Measurements from ENCODE around the gene THAP7. TPM values are rescaled to one million over a fixed set of nuclear protein-coding genes. Genes with fewer than 3 reads are reported as not detected.

Gene THAP7
- total and polyA plus RNA-seq, 2 experiments from 2014 or later = 21.8 to 25.9 TPM

GRCh38 chr22:20985720-20986119 is 16.2 kb downstream of the THAP7 start:
- H3K4me1 Mint-ChIP-seq = peaks cover 7% of the 10 kb centered on the region
- Histone ChIP-seq H3K4me3 (no peak overlapping the region), H3K4me1 (ENCODE audit: insufficient read depth) (peaks cover 6% of the 10 kb centered on the region; the same call in 1 of the 2 replicates)

More at GRCh38 chr22:20985720-20986119, 16.2 kb downstream of the THAP7 start:
- no peaks in the 10 kb centered on the region for H3K79me2 ChIP-seq (replicated peaks; ENCODE audit: insufficient read depth)
- no peaks in the 10 kb centered on the region for H3K9me2 ChIP-seq (ENCODE audit: insufficient read depth)
- peaks cover 6% of the 10 kb centered on the region; the same call in 1 of the 3 replicates for H3K36me3 Mint-ChIP-seq (ENCODE audit: low read depth)
- no peak overlapping the region for H3K27ac ChIP-seq (ENCODE audit: low read depth)
- no peak overlapping the region for H3K4me3 Mint-ChIP-seq
- no peaks in the 10 kb centered on the region for H3K9me3 Mint-ChIP-seq
- H3K4me2 ChIP-seq = no peak overlapping the region
- no peak for ATAC-seq
- H3K27me3 ChIP-seq (ENCODE audit: insufficient read depth) = no peaks in the 10 kb centered on the region
- DNase-seq (ENCODE audit: low spot score) = no peak
- no peak overlapping the region for H2AFZ ChIP-seq
- no peaks in the 10 kb centered on the region for H3K36me3 ChIP-seq (ENCODE audit: insufficient read depth)
- H3F3A ChIP-seq (replicated peaks; ENCODE audit: low read depth) = no peaks in the 10 kb centered on the region
- peaks cover 11% of the 10 kb centered on the region for H3K27me3 Mint-ChIP-seq (ENCODE audit: insufficient read depth, low read depth, poor library complexity)
- TF ChIP-seq, protein P1, sequence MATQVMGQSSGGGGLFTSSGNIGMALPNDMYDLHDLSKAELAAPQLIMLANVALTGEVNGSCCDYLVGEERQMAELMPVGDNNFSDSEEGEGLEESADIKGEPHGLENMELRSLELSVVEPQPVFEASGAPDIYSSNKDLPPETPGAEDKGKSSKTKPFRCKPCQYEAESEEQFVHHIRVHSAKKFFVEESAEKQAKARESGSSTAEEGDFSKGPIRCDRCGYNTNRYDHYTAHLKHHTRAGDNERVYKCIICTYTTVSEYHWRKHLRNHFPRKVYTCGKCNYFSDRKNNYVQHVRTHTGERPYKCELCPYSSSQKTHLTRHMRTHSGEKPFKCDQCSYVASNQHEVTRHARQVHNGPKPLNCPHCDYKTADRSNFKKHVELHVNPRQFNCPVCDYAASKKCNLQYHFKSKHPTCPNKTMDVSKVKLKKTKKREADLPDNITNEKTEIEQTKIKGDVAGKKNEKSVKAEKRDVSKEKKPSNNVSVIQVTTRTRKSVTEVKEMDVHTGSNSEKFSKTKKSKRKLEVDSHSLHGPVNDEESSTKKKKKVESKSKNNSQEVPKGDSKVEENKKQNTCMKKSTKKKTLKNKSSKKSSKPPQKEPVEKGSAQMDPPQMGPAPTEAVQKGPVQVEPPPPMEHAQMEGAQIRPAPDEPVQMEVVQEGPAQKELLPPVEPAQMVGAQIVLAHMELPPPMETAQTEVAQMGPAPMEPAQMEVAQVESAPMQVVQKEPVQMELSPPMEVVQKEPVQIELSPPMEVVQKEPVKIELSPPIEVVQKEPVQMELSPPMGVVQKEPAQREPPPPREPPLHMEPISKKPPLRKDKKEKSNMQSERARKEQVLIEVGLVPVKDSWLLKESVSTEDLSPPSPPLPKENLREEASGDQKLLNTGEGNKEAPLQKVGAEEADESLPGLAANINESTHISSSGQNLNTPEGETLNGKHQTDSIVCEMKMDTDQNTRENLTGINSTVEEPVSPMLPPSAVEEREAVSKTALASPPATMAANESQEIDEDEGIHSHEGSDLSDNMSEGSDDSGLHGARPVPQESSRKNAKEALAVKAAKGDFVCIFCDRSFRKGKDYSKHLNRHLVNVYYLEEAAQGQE (IDR thresholded peaks at IDR 0.05; ENCODE audit: unreplicated experiment) = no peak
- TF ChIP-seq, protein P2, sequence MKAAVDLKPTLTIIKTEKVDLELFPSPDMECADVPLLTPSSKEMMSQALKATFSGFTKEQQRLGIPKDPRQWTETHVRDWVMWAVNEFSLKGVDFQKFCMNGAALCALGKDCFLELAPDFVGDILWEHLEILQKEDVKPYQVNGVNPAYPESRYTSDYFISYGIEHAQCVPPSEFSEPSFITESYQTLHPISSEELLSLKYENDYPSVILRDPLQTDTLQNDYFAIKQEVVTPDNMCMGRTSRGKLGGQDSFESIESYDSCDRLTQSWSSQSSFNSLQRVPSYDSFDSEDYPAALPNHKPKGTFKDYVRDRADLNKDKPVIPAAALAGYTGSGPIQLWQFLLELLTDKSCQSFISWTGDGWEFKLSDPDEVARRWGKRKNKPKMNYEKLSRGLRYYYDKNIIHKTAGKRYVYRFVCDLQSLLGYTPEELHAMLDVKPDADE (IDR thresholded peaks at IDR 0.05) = no peak
- no peak for TF ChIP-seq JUNB (IDR thresholded peaks at IDR 0.05; ENCODE audit: unreplicated experiment)
- no peak for TF ChIP-seq EZH2phosphoT487 (IDR thresholded peaks at IDR 0.05; ENCODE audit: unreplicated experiment)
- no peak for TF ChIP-seq ZNF114 (CRISPR knock-in tag; IDR thresholded peaks at IDR 0.05)
- no peak for TF ChIP-seq CTCF (conservative IDR thresholded peaks at IDR 0.05; ENCODE audit: low read depth in 2 of 2)
- no peak for TF ChIP-seq STAT1 (IDR thresholded peaks at IDR 0.05; ENCODE audit: unreplicated experiment)
- TF ChIP-seq NANOG (IDR thresholded peaks at IDR 0.05; ENCODE audit: borderline replicate concordance) = no peak
- no peak for TF ChIP-seq CREB1 (CRISPR knock-in tag; IDR thresholded peaks at IDR 0.05; ENCODE audit: low read depth)
- no peak for TF ChIP-seq ZNF331 (CRISPR knock-in tag; IDR thresholded peaks at IDR 0.05; ENCODE audit: low read depth)
- no peak for TF ChIP-seq EZH2 (IDR thresholded peaks at IDR 0.05; ENCODE audit: low read depth, unreplicated experiment)
- TF ChIP-seq ZNF462 (CRISPR knock-in tag; IDR thresholded peaks at IDR 0.05) = no peak
- no peak for TF ChIP-seq POLR2AphosphoS5 (IDR thresholded peaks at IDR 0.05; ENCODE audit: low read depth)
- H4K20me1 ChIP-seq (replicated peaks; ENCODE audit: insufficient read depth) = no peaks in the 10 kb centered on the region
- no peak overlapping the region for H3K27ac Mint-ChIP-seq
